Activated naive CD8-positive, alpha-beta T cell treated with anti-CD3 and anti-CD28 coated beads, Interleukin-2, amount 50 U/mL, for 16 hours (primary cell): ENCODE data around the gene NUDCD3.

ENCODE experiments used
- DNase-seq: peaks from one replicate; pipeline ENCODE4 v3.0.0-alpha.2; 2020; ENCODE audit warnings: low read depth, low spot score

Gene NUDCD3

GRCh38 chr7:44490351-44491200, at the start of gene NUDCD3:
Gene NUDCD3 (minus strand): TSS chr7:44490658. CDS start chr7:44490600, 58 bp downstream.
- DNase-seq = peak; percentile 56

DNA sequence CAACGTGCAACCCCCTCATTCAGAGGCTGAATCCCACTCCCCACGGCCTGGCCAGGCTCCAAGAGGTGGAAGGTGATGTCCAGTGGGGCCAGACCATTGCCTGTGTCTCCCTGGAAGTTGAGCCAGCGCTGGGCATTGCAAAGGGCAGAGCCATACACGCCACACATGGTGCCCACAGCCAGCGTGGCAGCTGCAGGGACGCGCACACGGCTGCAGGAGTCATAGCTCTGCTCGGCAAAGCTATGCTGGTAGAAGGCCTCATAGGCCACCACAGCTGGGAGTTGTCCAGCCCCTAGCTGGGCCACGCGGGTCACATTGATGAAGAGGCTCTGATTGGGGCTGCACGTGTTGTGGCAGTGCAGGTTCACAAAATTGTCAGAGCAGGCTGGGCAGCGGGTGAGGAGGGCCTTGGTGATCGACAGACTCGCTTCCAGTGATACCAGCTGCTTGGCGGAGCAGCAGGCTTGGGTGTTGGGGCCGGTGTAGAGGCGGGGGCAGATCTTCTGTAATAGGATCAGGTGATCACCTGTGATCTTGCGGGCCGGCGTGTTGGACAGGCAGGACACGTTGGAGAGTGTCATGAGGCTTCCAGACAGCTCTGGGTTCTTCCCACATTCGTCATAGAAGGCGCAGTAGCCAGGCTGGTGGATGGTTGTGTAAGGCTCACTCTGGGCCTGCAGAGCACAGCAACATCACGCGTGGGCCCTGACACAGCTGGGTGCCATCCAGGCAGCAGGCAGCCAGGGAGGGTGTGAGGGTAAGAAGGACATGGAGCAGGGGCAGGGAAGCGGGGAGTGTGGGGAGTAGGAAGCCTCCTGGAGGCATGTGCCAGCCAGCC, 49.4 kb upstream of the NUDCD3 start:
- no peak for DNase-seq

DNA sequence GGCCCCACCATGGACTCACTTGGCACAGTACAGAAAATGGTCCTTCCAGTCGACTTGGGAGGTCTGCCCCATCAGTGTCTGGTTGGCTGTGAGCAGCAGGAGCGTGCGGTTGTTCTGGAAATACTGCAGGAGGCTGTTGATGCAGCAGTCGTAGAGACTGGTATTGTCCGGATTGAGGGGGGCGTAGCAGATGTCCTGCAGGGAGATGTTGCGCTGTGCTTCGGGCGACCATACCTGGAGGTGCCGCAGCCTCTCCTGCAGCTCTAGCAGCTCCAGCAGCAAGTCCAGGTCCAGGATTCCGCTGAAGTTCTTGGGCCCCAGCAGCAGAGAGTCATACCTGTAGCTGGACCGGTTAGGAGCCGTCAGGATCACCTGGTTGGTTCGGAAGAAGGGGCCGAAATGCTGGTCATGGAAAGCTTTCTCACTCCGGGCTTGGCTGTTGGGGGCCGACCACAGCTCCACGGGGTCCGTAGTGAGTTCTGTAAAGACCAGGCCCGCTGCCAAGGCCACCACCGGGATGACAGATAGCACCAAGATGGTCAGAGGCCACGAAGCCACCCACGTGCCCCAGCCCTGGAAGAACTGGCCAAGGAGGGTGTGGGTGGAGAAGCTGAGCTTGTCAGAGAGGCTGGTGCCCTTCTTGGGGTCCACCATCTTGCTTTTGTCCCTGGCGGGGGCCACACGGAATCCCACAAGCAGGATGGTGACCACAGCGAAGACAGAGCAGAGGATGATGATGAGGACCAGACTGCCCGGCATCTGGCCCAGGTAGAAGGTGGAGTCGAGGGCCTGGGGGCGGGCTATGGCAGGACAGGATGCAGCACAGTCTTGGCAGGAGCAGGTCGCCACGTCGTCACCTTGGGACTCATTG, 48.6 kb upstream of the NUDCD3 start:
- no peak for DNase-seq

DNA sequence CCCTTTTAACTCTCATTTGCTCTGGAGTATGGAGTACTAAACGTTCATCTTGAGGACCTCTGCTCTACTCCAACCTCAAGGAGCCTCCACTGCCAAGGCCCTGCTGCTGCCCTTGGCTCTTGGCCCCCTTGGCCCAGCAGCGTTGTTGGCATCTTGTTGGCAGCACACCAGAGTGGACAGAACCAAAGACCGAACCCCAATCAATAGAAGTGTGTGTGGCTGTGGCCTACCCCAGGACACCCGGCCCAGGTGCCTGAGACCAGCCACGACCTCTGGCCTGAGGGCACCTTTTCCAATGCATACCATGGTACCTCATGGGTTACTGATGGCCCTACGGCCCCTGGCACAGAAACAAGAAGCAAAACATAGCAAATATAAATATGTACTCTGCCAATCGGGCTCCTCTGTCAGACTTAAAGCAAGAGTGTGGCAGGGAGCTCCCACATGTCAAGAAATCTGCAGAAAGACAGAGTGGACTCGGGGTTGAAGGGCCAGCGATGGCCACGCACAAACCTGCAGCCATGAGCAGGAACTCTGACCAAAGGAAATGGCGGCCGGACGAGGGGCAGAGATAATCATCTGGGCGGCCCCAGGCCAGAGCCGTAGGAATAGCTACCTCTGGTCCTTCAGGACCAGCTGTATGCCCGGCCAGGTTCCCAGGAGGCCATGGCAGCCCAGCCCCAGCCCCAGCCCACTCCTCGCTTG, 47.8 kb upstream of the NUDCD3 start:
- no peak for DNase-seq

GRCh38 chr7:44537442-44537841, 47.0 kb upstream of the NUDCD3 start:
- no peak for DNase-seq

DNA sequence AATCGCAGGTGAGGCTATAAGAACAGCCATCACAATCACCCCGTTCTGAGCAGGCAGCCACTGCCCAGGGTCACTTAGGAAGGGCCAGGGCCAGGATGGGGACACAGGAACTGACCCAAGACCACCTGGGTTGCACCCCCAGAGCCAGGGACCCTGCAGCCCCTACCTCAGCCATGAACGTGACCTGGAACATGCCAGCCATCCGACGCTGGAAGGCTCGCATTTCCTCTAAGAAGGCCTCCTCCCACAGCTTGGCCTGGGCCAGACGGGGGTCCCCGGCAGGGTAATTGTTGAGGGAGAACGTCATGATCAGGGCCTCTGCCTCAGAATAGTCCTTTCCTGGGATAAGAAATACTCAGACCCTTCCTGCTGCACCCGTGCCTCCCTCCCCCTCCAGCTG, 45.6 kb upstream of the NUDCD3 start:
- no peak for DNase-seq

GRCh38 chr7:44535348-44536064, 45.0 kb upstream of the NUDCD3 start:
- DNase-seq = no peak

GRCh38 chr7:44534501-44534900, 44.0 kb upstream of the NUDCD3 start:
- DNase-seq = no peak

DNA sequence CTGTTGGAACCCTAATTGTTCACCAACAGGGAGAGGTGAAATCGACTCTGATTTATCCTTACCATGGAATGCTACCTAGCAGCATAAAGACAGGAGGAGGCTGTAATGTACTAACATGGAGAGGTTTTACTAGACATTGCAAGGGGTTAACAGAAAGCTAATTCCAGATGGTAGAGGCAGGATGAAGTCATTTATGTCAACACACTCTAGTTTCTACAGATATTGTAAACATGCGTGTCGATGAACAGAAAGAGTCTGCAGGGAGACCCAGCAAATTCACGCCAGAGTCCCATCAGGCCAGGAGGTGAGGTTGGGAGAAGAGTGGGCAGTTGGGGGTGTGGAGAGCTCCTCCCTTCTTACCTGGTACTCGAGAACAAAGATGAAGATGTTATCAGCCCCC, 43.6 kb upstream of the NUDCD3 start:
- no peak for DNase-seq

DNA sequence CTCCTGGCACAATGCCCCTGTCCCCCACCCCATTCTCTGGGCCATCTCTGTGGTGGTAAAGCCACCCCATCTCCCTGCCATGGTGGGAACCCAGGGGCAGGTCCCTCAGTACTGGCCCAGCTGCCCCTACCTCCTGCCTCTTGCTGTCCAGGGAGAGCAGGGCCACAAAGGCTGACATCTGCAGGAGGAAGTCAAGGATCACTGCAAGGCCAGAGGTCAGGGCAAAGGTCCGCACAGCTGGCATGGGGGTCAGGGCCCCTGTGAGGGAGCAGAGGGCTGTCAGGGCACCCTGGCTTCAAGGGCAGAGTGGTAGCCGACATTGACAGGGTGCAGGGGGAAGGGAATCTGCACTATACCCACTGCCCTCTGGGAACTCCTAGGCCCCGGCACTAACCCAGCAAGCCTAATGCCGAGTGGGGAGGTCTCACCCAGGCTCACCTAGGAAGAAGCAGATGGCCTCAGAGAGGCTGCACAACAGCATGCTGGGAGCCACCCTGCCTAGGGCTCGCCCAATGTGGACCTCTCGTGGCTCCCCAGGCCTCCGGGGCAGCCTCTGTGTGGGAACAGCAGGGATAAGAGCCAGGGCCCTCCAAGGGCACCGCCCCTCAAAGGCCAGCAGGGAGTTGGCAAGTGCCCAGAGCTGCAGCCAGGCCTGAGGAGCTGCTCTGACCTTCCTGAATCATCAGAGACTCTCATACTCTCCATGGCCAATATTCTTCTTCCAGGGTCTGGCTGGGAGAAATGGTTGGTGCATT, 43.0 kb upstream of the NUDCD3 start:
- no peak for DNase-seq

DNA sequence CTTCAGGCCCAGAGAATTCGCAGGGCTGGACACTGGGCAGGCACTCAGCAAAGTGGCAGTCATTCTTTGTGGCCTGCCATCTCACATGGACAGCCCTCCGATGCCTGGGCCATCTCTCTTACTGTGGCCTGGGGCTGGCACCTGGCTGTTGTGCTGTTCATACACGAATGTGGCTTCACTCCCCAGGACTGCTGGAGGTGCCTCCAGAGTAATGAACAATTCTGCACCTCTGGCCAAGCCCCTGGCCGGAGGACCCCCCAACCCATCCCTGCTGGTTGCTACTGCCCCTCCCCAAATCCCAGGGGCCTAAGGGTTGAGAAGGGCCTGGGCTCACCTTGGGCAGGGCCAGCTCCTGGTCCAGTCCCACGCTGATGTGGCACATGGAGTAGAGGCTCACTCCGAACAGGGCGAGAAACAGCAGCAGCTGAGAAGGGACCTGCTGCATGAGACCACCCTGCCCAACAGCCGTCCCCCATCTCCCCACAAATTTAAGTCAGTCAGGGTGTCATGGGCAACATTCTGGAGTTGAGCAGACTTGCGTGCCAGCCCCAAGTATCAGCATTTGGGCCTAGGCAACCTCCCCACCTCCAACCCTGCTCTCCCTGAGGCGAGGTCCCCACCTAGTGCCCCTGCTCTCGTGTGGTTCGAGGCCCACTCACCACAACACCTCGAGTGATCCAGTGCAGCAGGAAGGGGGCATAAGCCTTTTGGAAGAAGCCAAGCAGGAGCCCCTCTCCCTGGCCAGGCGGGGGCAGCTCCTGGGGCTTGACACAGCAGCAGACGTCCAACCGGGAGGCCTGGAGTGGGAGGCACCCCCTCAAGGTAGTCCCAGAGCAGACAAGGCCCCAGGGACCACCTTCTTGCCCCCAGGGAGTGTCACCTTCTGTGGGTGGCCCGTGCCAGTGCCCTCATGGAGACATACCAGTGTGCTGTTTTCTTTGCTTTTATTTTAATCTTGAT, 41.2 kb upstream of the NUDCD3 start:
- DNase-seq = no peak

GRCh38 chr7:44530990-44531389, 40.5 kb upstream of the NUDCD3 start:
- DNase-seq = no peak

GRCh38 chr7:44524811-44525388, 34.4 kb upstream of the NUDCD3 start:
- no peak for DNase-seq

DNA sequence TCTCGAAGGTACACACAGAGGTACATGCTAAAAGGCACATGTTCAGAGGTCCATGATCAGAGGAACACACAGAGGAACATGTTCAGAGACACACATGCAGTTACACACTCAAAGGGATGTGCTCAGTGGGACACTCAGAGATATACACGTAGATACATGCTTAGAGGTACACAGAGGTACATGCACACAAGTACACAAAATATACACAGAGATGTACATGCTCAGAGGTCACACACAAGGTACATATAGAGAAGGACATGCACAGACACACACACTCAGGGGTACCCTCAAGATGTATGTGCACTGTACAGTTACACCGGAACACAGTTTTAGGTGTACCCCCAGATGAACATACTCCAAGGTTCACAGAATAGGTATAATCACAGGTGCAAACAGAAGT, 31.9 kb upstream of the NUDCD3 start:
- no peak for DNase-seq

DNA sequence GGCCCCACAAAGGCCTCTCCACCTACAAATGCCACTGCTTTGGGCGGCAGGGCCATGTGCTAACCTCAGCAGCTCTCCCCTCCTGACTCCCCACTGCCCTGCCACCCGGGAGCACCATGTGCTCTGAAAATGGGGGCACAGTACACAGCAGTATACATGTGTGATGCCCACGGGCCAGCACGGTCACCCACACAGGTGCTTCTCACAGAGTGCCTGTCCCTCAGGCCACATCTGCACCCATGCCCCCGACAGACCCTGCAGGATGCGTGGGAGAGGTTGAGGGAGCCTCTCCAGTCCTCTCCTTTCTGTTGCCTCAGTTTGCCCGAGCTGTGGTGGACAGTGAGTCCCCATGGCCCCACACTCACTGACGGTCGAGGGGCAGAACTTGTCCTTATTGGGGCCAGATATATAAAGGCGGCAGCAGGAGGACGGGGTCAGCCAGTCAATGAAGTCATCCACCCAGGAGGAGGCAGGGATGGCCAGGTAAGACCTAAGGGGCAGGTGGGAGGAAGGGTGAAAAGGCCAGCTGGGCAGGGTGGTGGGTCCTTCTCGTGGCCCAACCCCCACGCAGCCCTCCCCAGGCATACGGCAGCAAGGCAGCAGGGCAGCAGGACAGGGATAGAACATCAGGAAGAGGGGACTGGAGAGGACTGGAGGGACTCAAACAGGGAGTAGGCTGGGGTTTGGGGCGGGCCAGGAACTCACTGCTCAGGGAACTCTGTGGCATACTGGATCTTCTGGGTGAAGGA, 31.1 kb upstream of the NUDCD3 start:
- DNase-seq = no peak

GRCh38 chr7:44520574-44520973, 30.1 kb upstream of the NUDCD3 start:
- DNase-seq = no peak

- no peak for DNase-seq
Measured at GRCh38 chr7:44519546-44519945, 29.1 kb upstream of the NUDCD3 start.

GRCh38 chr7:44518761-44519160, 28.3 kb upstream of the NUDCD3 start:
- DNase-seq = no peak
